AG04450 (cell line): ENCODE results near the gene USP20. TPM values are rescaled to one million over a fixed set of nuclear protein-coding genes. Genes with fewer than 3 reads are reported as not detected.

Experiments
- CTCF ChIA-PET: fragments of 300-600, 350-600 bp; formaldehyde crosslinking; extraction: SDS; loops from one replicate; lab custom pipeline; 2022; ENCODE audit warnings: antibody characterized with exemption, inconsistent platforms; lab: Charles Lee
- POLR2A ChIA-PET: fragments of 350-600 bp; formaldehyde crosslinking; extraction: SDS; loops from one replicate; lab custom pipeline; 2021; ENCODE audit warnings: antibody characterized with exemption, inconsistent platforms; lab: Yijun Ruan, JAX
- DNase-seq: peaks from one replicate; pipeline ENCODE4 v3.0.0-alpha.2; 2011; ENCODE audit warnings: low read depth, low spot score
- H3K27ac ChIP-seq: one replicate; pipeline ENCODE4 v1.5.1; 2012; ENCODE audit warnings: low read depth, low read length, control low read depth
- H3K27me3 ChIP-seq: one replicate; pipeline ENCODE4 v1.6.0; 2012; ENCODE audit warnings: low read length; ENCODE audit not compliant: control insufficient read depth, insufficient read depth
- H3K4me3 ChIP-seq: 2 replicates; pipeline ENCODE4 v1.5.1; 2011; ENCODE audit warnings: mild to moderate bottlenecking, low read depth, low read length, control low read depth
- H3K9me3 ChIP-seq: 2 replicates; pipeline ENCODE4 v1.5.1; 2012; ENCODE audit warnings: low read length; ENCODE audit not compliant: control insufficient read depth, insufficient read depth
- CTCF ChIP-seq: IDR thresholded peaks from 2 replicates; pipeline ENCODE4 v1.5.1; 2011; ENCODE audit warnings: low read depth, low read length, control low read depth, inconsistent platforms
- polyA plus RNA-seq: library from polyadenylated mRNA; depleted of rRNA; stranded (reverse); fragments of >200 nt; gene quantifications from 2 replicates; pipeline ENCODE4 v1.2.3, GENCODE V29; 2011

Gene USP20
- polyA plus RNA-seq, 1 experiment = 10.3 TPM

GRCh38 chr9:129806061-129806460 is 29.2 kb upstream of the USP20 start:
- H3K27me3 ChIP-seq = no peaks in the 10 kb centered on the region
- H3K4me3 ChIP-seq = no peak overlapping the region
- no peak for TF ChIP-seq CTCF
- POLR2A ChIA-PET = interaction anchor here (0.7 kb wide), 1 partner anchor 878 kb away, joined by 4 read pairs; no protein-coding TSS in a partner anchor
- no peak overlapping the region for H3K27ac ChIP-seq
- no peak for DNase-seq
- H3K9me3 ChIP-seq = no peaks in the 10 kb centered on the region
- CTCF ChIA-PET = no interaction called here

GRCh38 chr9:129809346-129809745 is 25.9 kb upstream of the USP20 start:
- DNase-seq = no peak
- Histone ChIP-seq H3K27me3 (no peaks in the 10 kb centered on the region), H3K9me3 (no peaks in the 10 kb centered on the region), H3K27ac (no peak overlapping the region), H3K4me3 (no peak overlapping the region)
- ChIA-PET POLR2A (no interaction called here), CTCF (no interaction called here)
- TF ChIP-seq CTCF = no peak

- ChIA-PET POLR2A (interaction anchor here (0.5 kb wide), 1 partner anchor 1813 kb away, joined by 4 read pairs; no protein-coding TSS in a partner anchor), CTCF (no interaction called here)
- no peak overlapping the region for H3K27ac ChIP-seq
Measured at GRCh38 chr9:129810116-129810515, 25.1 kb upstream of the USP20 start.

GRCh38 chr9:129810788-129811187 is 24.5 kb upstream of the USP20 start:
- Histone ChIP-seq H3K27ac (no peak overlapping the region), H3K4me3 (no peak overlapping the region), H3K27me3 (no peaks in the 10 kb centered on the region), H3K9me3 (no peaks in the 10 kb centered on the region)
- ChIA-PET CTCF (no interaction called here), POLR2A (interaction anchor here (0.5 to 0.6 kb wide), 3 partner anchors 260 to 1814 kb away, joined by 3 to 4 read pairs (median 3); no protein-coding TSS in a partner anchor)
- TF ChIP-seq CTCF = no peak
- no peak for DNase-seq

More at GRCh38 chr9:129810116-129810515, 25.1 kb upstream of the USP20 start:
- H3K9me3 ChIP-seq = no peaks in the 10 kb centered on the region
- no peak for TF ChIP-seq CTCF
- no peak for DNase-seq
- H3K4me3 ChIP-seq = no peak overlapping the region
- H3K27me3 ChIP-seq = no peaks in the 10 kb centered on the region

GRCh38 chr9:129811967-129812363 is 23.3 kb upstream of the USP20 start:
- H3K4me3 ChIP-seq = no peak overlapping the region
- no peaks in the 10 kb centered on the region for H3K27me3 ChIP-seq
- POLR2A ChIA-PET = no interaction called here
- no peak for DNase-seq
- H3K27ac ChIP-seq = no peak overlapping the region
- H3K9me3 ChIP-seq = no peaks in the 10 kb centered on the region
- CTCF ChIA-PET = no interaction called here
- no peak for TF ChIP-seq CTCF
